Activated CD8-positive, alpha-beta memory T cell treated with anti-CD3 and anti-CD28 coated beads, Interleukin-2, amount 50 U/mL, for 24 hours (primary cell): ENCODE data around the gene RAD51C.
A peak's percentile ranks its signal among the peaks of the same experiment; 100 is the strongest.
"Not testable (repeated sequence)": the region's sequence is repeated elsewhere in the genome, so short reads cannot be mapped to it uniquely, and the experiment has no call there.

Experiments
- DNase-seq: peaks from one replicate; pipeline ENCODE4 v3.0.0-alpha.2; 2020; ENCODE audit errors: extremely low read depth

The RAD51C gene

DNA sequence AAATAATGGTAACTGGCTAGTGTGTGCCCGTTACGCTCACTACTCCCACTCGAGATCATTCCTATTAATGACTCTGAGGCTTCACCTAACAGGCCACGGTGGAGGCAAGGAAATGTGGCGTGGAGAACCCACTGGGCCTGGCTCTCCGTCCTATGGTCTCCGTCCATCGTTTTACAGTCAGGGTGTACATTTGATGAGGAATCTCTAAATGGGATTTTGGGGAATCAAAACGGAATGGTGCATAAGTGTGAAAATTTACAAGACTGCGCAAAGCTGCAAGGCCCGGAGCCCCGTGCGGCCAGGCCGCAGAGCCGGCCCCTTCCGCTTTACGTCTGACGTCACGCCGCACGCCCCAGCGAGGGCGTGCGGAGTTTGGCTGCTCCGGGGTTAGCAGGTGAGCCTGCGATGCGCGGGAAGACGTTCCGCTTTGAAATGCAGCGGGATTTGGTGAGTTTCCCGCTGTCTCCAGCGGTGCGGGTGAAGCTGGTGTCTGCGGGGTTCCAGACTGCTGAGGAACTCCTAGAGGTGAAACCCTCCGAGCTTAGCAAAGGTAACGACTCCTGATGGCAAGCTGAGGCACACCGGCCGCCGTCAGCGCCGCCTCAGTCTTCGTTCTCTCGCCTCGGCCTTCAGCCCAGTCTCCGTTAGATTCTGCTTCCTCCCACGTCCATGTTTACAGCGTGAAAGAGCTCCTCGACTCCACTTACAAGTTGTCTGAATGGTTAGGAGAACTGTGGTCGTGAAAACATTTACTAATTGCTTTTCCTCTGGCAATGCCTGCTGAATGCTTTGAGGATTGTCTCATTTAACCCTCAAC, at the start of gene RAD51C:
Gene RAD51C, plus strand, starts transcription at position 364 of the 817 bp plus-strand sequence. Its CDS starts 42 bp downstream, at position 406.
- DNase-seq, result peak; percentile 61

DNA sequence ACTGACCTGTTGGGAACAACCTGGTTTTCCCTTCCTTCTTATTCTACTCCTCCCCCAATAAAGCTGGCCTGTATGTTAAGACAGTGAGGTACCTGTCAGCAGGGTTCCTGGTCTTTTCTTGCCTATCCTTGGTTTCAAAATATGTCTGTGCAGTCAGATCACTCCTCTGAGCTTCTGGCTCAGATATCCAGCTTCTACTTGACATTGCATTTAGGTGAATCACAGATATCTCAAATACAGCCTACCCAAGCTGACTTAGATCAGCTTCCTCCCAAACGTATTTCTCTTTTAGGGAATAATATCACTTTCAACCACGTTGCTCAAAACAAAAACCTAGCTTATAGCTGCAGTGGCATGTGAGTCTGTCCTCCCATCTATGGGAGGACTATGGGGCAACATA, 49.3 kb upstream of the RAD51C start:
- no peak for DNase-seq

GRCh38 chr17:58648236-58648635, 44.2 kb upstream of the RAD51C start:
- DNase-seq, result no peak

- DNase-seq, result not testable (repeated sequence)
Observed at GRCh38 chr17:58657962-58658803, 34.2 kb upstream of the RAD51C start.

DNA sequence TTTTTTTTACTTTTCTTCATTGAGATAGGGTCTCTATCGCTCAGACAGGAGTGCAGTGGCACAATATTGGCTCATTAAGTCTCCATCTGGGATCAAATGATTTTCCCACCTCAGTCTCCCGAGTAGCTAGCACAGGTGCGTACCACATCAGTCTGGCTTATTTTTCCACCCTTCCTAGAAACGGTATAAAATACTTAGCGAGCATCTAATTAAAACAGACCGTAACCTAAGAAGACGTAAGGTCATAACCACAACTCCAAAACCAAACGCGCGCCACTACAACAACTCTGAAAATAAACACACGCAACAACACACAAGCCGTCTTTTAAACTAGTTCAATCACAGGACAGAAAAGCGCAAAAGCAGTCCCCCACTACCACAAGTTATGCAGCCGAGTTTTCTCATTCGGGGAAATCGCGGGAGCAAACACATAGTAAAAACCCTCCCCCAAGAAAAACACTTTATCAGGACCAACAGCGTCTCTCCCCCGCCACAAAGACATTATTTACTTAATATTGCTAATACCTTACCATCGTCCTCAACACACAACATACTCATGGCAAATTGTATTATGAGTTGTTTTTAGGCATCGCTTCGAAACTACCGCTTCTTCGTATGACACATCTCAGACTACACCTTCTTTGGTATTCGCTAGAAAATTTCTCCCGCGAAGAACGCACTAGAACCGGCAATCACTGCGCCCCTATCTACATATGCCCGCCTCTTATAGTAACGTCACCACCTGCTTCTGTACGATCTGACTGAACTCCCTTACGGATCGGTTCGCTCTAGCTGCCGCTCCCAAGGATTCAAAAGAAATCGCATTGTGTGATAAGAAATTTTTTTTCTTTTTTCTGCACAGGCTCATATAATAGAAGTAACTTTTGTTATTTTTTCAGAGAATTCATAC, 33.3 kb upstream of the RAD51C start:
- DNase-seq, result peak; percentile 48

- not testable (repeated sequence) for DNase-seq
Observed at GRCh38 chr17:58659714-58660084, 32.7 kb upstream of the RAD51C start.

- DNase-seq, result no peak
Observed at GRCh38 chr17:58660621-58661020, 31.8 kb upstream of the RAD51C start.

DNA sequence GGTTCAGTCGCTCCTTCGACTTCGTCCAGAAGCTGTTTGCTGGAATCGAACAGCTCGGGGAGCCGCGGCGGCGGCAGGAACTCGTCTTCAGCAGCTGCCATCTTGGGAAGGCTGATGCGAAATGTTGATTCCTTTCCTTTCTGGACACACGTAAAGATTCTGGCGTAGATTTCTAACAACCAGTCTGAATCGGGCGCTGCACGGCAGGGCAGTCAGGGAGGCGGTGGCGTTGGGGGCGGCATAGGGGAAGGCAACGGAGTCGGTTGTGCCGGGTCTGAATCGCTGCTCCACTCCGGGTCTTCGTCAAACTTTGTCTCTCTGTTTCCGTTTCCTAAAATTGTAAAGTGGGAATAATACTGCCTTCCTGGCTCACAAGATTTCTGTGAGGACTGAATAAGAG, 30.9 kb upstream of the RAD51C start:
- no peak for DNase-seq

DNA sequence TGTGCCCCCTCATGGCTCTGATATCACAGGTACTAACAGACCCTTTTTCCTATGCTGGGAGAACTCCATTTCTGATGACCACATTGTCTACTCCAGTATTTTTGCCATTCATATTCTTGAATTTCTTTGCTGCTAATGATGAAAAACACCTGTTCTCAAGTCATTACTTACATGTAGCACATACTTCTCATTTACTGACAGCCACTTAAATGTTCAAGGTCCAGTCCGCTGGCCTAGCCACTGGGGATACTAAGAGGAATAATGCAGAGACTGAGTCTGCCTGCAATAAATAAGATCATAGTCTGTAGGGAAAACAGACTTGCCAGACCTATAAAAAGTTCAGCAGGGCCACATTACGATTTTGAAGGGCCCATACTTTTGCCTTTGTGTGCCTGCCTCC, 28.1 kb upstream of the RAD51C start:
- DNase-seq, result no peak

- DNase-seq, result no peak
Observed at GRCh38 chr17:58665946-58666857, 26.2 kb upstream of the RAD51C start.

GRCh38 chr17:58666858-58667267, 25.5 kb upstream of the RAD51C start:
- DNase-seq, result no peak

- DNase-seq, result no peak
Observed at GRCh38 chr17:58667934-58668597, 24.3 kb upstream of the RAD51C start.

DNA sequence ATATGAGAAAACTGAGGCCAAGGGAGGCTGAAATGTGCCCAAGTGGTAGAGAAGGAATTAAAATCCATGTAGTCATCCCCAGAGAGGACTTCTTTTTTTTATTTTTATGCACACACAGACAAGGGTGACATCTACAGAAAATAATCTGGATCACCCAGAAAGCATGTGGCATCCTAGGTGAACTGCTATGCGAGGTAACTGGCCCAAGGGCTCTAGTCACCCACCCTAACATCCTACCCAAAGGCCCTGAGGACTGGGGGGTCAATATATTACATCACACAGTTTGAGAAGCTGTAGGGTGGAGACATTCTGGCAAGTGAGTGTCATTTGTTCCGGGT, 23.8 kb upstream of the RAD51C start:
- DNase-seq, result no peak

- DNase-seq, result no peak
Observed at GRCh38 chr17:58669853-58670252, 22.5 kb upstream of the RAD51C start.

- DNase-seq, result no peak
Observed at GRCh38 chr17:58671969-58672368, 20.4 kb upstream of the RAD51C start.

GRCh38 chr17:58677194-58677880, 15.1 kb upstream of the RAD51C start:
- no peak for DNase-seq

GRCh38 chr17:58678287-58678686, 14.1 kb upstream of the RAD51C start:
- not testable (repeated sequence) for DNase-seq

- DNase-seq, result no peak
Observed at GRCh38 chr17:58679263-58680037, 13.0 kb upstream of the RAD51C start.

DNA sequence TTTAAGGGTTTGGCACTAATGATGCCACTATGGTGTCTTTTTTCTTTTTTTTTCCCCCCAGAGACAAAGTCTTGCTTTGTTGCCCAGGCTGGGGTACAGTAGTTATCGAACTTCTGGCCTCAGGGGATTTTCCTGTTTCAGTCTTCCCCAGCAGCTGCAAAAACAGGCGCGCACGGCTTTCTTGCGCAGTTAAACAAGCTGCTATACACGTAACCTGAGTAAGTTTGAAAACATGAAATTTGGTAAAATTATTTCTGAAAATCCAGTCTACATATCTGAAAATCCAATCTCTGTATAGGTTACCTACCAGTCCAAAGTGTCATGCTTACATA, 12.4 kb upstream of the RAD51C start:
- DNase-seq, result no peak
